Measurements from ENCODE around the gene CFAP161.

The CFAP161 gene

GRCh38 chr15:81133782-81134461 lies at the start of gene CFAP161:
Gene CFAP161 (plus strand): TSS chr15:81134270. CDS start chr15:81134330, 60 bp downstream.
- DNase-seq (ENCODE audit: low read depth in 2 of 2), result peak; percentile 18 to 33

- DNase-seq (ENCODE audit: low read depth in 2 of 2), result no peak
Observed at GRCh38 chr15:81084716-81085115, 49.4 kb upstream of the CFAP161 start.

- no peak for DNase-seq (ENCODE audit: low read depth in 2 of 2)
Observed at GRCh38 chr15:81085213-81085612, 48.9 kb upstream of the CFAP161 start.

- no peak for DNase-seq (ENCODE audit: low read depth in 2 of 2)
Observed at GRCh38 chr15:81085898-81086297, 48.2 kb upstream of the CFAP161 start.

GRCh38 chr15:81087066-81087465 lies 47.0 kb upstream of the CFAP161 start:
- DNase-seq (ENCODE audit: low read depth in 2 of 2), result no peak

- no peak for DNase-seq (ENCODE audit: low read depth in 2 of 2)
Observed at GRCh38 chr15:81087694-81088093, 46.4 kb upstream of the CFAP161 start.

- no peak for DNase-seq (ENCODE audit: low read depth in 2 of 2)
Observed at GRCh38 chr15:81088470-81089013, 45.5 kb upstream of the CFAP161 start.

GRCh38 chr15:81091889-81092558 lies 42.0 kb upstream of the CFAP161 start:
- no peak for DNase-seq (ENCODE audit: low read depth in 2 of 2)

- no peak for DNase-seq (ENCODE audit: low read depth in 2 of 2)
Observed at GRCh38 chr15:81092559-81092902, 41.5 kb upstream of the CFAP161 start.

GRCh38 chr15:81093961-81094360 lies 40.1 kb upstream of the CFAP161 start:
- DNase-seq (ENCODE audit: low read depth in 2 of 2), result no peak

- no peak for DNase-seq (ENCODE audit: low read depth in 2 of 2)
Observed at GRCh38 chr15:81095690-81096365, 38.2 kb upstream of the CFAP161 start.

- DNase-seq (ENCODE audit: low read depth in 2 of 2), result no peak
Observed at GRCh38 chr15:81096398-81096797, 37.7 kb upstream of the CFAP161 start.

- no peak for DNase-seq (ENCODE audit: low read depth in 2 of 2)
Observed at GRCh38 chr15:81097116-81097889, 36.8 kb upstream of the CFAP161 start.

- DNase-seq (ENCODE audit: low read depth in 2 of 2), result no peak
Observed at GRCh38 chr15:81097890-81098280, 36.2 kb upstream of the CFAP161 start.

GRCh38 chr15:81098349-81098748 lies 35.7 kb upstream of the CFAP161 start:
- DNase-seq (ENCODE audit: low read depth in 2 of 2), result no peak

- DNase-seq (ENCODE audit: low read depth in 2 of 2), result no peak
Observed at GRCh38 chr15:81098861-81099651, 35.0 kb upstream of the CFAP161 start.

GRCh38 chr15:81101894-81102815 lies 31.9 kb upstream of the CFAP161 start:
- no peak for DNase-seq (ENCODE audit: low read depth in 2 of 2)

GRCh38 chr15:81103857-81104256 lies 30.2 kb upstream of the CFAP161 start:
- DNase-seq (ENCODE audit: low read depth in 2 of 2), result no peak

GRCh38 chr15:81105545-81105944 lies 28.5 kb upstream of the CFAP161 start:
- no peak for DNase-seq (ENCODE audit: low read depth in 2 of 2)

GRCh38 chr15:81106560-81106959 lies 27.5 kb upstream of the CFAP161 start:
- DNase-seq (ENCODE audit: low read depth in 2 of 2), result peak in 1 of 2 donors; percentile 16
